RPMI8226 (cell line): Measurements from ENCODE around the gene ICAM1.
A peak's percentile ranks its signal among the peaks of the same experiment; 100 is the strongest.

Source experiments
- DNase-seq: peaks from one replicate; pipeline ENCODE4 v3.0.0-alpha.2; 2015

Gene ICAM1

DNA sequence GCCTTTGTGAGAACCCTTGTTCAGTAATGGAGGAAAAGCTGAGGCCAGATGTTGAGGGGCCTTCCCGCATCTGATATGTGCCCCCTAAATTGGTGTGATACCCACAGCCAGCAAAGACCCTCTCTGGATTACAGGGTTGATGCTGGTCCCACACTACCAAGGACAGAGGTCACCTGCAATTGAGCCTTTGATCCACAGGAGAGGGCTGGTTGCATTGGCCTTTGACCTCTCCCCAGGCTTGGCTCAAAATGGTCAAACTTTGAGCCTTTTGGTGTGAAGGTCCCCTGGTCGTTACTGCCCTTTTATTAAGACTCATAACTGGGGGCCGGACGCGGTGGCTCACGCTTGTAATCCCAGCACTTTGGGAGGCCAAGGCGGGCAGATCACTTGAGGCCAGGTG is 27.3 kb upstream of the ICAM1 start:
- no peak for DNase-seq

DNA sequence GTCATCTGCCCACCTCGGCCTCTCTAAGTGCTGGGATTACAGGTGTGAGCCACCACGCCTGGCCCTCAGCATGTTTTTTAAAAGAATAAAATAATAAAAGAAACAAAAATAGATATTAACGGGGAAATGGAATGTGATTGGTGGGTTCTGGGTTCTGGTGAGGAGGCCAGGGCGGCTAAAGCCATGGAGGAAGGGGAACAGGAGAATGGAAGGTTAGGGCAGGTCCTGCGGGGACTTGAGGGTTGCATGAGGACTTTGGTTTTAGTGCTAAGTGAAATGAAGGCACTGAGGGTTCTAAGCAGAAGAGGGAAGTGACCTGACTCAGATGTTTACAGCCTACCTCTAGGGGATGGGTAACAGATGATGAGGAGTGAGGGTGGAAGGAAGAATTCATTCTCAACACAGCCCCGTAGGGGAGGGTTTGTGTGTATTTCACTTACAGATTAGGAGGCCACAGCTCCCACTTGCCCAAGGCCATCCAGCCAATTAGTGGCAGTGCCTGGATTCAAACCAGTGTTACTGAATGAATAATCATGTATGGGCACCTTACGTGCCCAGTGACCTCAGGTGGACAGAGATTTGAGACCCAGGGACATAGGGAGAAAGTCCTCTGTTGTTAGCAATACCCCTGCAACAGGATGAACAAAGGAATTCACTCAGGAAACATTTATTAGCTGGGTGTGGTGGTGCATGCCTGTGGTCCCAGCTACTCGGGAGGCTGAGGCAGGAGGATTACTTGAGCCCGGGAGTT is 25.6 kb upstream of the ICAM1 start:
- no peak for DNase-seq

DNA sequence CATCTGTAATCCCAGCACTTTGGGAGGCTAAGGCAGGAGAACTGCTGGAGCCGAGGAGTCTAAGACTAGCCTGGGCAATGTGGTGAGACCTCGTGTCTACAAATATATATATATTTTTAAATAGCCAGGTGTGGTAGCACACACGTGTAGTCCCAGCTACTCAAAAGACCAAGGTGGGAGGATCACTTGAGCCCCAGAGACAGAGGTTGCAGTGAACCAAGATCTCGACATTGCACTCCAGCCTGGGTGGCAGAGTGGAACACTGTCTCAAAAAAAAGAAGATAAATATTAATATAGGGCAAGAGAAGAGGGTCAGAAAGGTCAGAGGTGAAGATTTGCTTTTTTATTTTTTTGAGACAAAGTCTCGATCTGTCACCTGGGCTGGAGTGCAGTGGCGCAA is 24.4 kb upstream of the ICAM1 start:
- no peak for DNase-seq

DNA sequence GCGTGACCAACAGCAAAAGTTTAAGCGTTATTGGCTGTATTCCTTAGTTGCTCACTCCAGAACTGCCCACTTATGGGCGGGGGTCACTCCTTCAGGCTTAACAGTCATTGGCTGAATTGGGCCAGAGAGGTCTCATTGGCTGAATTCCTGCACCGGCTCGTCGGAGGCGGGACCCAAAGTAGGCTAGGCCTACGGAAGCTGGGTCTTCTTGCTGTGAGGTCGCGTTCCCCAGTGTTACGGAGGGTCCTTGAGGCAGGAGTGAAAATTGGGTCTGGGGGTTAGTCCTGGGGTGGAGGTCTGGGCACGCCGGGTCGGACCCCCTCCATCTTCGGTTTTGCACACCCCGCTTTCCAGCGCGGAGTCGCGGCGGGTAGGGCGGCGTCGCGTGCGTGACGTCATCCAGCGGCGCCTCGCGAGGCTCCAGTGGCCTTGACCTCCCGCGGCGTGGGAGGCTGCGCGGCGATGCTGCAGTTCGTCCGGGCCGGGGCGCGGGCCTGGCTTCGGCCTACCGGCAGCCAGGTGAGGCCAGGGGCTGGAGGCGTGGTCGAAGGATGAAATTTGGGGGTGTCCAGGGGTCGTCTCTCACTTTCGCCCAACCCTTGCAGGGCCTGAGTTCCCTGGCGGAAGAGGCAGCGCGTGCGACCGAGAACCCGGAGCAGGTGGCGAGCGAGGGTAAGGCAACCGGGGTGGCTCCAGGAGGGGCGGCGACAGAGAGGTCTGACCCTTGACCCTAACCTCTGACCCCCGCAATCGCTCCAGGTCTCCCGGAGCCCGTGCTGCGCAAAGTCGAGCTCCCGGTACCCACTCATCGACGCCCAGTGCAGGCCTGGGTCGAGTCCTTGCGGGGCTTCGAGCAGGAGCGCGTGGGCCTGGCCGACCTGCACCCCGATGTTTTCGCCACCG is 18.9 kb upstream of the ICAM1 start, which contains the start of gene MRPL4:
Gene MRPL4 (plus strand): TSS at position 423 of the 903 bp plus-strand sequence. CDS start 40 bp downstream, at position 463.
- DNase-seq = peak; percentile 99

DNA sequence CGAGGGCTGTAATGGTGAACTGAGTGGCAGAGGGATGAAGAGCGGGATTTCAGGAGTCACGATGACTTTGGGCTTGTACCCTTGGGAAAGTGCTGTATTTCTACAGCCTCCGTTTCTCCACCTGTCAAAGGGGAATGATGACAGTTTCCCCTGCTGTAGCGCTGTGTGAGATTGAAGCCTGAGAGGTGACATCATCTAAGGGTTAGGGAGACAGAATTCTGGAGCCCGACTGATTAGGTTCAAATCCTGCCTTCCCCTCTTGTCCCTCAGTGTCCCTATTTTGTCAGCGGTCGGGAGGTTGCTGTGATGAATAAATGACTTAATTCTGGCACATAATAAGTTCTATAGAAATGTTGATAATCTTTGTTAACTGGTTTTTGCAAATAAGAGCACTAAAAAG is 18.2 kb upstream of the ICAM1 start:
- no peak for DNase-seq

DNA sequence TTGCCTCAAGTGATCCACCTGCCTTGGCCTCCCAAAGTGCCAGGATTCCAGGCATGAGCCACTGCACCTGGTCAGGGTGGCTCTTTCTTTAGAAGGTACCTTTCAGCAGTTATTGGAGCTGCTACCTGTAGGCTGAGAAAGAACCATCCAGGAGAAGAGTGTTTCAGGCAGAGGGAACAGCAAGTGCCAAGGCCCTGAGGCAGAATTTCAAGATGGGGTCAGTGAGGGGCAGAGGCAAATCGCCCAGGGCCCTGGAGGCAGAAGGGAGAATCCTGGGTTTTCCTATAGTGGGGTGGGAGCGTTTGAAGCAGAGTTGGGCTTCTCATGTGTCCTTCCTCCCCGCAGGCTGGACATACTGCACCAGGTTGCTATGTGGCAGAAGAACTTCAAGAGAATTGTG is 16.7 kb upstream of the ICAM1 start:
- no peak for DNase-seq

DNA sequence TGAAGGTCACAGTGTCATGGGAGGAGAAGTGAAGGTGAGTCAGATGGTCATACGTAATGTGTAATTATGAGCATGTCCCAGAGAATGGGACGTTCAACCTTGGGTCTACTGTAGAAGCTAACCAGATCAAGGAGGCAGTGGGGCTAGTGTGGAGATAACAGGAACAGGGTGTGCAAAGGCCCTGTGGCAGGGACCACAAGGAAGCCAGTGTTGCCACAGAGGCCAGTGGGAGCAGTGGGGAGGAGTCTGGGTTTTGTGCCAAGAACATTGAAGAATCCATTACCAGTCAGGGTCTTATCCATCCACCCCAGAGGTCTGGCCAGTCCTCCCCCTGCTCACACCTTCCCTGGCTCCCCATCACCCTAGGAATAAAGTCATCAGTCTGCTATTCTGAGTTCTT is 15.6 kb upstream of the ICAM1 start:
- DNase-seq = no peak

DNA sequence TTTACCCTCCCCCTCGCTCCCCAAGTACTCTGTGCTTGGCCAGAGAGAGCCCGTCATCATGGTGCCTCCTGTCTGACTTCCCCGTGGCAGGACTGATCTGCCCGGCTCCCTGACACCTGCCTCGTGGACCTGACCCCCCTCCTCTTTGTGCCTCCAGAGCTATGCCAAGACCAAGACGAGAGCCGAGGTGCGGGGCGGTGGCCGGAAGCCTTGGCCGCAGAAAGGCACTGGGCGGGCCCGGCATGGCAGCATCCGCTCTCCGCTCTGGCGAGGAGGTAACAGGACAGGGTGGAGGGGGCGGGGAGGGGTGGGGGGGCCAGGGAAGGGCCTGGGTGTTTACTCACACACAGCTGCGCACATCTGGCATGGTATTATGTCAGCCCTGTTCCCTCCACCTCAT is 14.4 kb upstream of the ICAM1 start:
- DNase-seq = no peak

DNA sequence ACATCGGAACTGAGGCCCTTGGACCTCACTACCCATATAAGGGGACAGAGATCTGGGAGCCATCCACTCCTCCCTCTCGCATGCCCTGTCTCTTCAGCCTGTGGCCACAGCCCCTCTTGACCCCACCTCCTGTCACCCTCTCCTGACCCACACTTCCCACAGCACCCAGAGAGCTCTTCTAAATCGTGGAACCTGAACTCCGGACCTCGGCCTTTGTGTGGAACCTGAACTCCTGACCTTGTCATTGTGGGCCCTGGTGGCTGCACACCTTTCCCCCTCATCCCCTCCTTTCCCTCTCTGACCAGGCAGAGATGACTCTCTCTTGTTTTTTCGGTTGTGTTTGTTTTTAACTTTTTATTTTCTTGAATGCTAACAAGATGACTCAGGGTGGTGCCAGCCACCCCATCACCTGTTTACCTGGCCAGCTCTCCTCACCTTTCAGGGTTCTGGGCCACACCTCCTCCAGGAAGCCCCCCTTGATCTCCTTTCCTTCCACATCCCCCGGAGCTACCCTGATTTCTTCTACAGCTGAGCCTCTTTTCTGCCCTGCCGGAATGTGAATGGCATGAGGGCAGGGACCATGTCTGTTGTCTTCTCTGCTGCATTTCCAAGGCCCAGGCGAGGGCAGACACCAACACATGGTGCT is 13.8 kb upstream of the ICAM1 start:
- DNase-seq = no peak

DNA sequence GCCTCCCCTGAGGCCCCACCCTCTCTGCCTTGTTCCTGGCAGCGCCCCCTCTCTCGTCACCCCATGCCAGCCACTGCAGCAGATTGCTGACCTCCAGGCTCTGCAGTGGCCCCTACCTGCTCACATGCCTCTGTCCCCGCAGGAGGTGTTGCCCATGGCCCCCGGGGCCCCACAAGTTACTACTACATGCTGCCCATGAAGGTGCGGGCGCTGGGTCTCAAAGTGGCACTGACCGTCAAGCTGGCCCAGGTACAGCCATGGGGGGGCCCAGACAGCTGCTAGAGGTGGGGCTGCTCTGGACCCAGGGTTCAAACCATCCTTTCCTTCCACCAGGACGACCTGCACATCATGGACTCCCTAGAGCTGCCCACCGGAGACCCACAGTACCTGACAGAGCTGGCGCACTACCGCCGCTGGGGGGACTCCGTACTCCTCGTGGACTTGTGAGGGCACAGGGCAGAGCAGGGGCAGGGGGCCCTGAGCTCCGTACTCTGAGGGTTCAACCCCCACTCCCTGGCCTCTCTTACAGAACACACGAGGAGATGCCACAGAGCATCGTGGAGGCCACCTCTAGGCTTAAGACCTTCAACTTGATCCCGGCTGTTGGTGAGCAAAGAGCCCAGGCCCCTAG is 12.7 kb upstream of the ICAM1 start:
- DNase-seq = no peak

DNA sequence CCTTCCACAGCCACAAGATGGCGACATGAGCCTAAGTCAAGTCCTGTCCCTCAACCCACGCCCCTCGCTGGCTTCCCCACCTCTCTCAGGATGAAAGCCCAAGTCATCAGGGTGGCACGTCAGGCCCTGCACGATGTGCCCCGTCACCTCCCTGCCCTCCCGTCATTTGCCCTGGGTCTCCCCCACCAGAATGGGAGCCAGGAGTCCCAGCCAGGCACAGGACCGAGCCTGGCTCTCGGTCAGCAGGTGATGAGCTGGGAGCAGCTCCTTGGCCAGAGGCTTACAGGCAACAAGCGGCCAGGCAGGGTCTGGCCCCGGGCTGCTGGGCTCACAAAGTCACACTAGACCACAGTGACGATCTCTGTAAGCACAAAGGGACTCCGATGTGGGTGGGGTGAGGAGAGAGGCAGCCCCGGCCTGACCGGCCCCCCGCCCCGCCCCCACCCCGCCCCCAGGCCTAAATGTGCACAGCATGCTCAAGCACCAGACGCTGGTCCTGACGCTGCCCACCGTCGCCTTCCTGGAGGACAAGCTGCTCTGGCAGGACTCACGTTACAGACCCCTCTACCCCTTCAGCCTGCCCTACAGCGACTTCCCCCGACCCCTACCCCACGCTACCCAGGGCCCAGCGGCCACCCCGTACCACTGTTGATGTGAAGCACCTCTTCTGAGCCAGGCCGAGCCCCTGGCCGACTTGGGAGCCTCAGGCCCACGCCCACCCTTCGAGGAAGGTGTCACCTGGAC is 11.6 kb upstream of the ICAM1 start:
- peak; percentile 89 for DNase-seq

DNA sequence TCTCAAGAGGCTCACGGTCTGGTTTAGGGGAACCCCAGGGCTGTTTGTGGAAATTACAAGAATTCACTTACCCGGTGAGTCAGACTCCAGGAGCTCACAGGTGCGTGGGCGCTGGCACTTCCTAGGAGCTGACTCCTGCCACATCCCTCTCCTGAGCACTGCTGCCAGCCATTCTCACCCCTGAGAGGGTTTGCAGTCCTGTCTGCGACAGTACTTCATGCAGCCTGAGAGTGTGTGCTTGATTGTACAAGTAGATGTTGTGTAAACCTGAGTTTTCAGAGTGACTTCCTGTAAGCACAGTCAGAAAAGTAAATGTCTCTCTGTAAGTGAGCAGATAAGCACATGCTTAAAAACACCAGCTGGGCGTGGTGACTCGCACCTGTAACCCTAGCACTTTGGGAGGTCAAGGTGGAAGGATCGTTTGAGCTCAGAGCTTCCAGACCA is 10.8 kb upstream of the ICAM1 start:
- DNase-seq = no peak

DNA sequence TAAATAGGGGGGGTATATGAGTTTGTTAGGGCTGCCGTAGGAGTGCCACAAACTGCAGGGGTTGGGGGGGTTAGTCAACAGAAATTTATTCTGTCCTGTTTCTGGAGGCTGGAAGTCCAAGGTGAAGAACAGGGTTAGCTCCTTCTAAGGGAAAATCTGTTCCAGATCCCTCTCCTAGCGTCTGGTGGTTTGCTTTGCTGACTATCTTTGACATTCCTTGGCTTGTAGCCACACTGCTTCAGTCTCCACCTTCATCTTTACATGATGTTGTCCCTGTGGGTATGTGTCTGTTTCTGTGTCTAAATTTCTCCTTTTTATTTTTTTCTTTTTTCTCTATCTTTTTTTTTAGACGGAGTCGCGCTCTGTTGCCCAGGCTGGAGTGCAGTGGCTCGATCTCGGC is 8.1 kb upstream of the ICAM1 start:
- no peak for DNase-seq

DNA sequence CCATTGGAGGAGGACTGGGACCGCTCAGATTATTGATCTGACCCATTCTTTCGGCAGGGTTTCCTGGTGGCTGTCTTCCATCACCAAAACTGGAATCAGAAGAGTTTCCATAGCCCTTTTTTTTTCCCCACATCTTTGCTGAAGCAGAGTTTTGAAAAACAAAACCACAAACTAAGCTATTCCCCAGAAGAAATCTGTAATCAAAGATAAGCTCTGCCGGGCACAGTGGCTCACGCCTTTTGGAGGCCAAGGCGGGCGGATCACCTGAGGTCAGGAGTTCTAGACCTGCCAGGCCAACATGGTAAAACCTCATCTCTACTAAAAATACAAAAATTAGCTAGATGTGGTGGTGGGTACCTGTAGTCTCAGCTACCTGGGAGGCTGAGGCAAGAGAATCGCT is 4.2 kb upstream of the ICAM1 start:
- DNase-seq = no peak

DNA sequence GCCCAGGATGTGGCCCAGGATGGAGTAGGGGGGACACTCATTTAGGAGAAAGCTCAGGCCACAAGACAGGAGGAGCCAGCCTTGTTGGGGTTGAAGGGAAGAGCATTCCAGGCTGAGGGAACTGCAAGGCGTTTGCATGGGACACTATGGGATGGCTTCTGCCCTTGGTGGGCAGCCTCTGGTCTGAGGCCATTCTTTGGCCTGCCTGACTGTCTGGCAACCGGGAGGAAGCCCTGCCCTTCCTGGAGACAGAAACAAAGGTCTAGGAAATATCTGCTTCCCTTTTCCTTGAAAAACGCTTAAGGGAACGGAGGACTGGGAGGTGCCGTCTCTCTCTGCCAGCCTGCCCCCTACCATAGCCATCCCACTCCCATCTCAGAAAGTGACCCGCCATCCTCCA is 2.8 kb upstream of the ICAM1 start:
- peak; percentile 1 for DNase-seq

DNA sequence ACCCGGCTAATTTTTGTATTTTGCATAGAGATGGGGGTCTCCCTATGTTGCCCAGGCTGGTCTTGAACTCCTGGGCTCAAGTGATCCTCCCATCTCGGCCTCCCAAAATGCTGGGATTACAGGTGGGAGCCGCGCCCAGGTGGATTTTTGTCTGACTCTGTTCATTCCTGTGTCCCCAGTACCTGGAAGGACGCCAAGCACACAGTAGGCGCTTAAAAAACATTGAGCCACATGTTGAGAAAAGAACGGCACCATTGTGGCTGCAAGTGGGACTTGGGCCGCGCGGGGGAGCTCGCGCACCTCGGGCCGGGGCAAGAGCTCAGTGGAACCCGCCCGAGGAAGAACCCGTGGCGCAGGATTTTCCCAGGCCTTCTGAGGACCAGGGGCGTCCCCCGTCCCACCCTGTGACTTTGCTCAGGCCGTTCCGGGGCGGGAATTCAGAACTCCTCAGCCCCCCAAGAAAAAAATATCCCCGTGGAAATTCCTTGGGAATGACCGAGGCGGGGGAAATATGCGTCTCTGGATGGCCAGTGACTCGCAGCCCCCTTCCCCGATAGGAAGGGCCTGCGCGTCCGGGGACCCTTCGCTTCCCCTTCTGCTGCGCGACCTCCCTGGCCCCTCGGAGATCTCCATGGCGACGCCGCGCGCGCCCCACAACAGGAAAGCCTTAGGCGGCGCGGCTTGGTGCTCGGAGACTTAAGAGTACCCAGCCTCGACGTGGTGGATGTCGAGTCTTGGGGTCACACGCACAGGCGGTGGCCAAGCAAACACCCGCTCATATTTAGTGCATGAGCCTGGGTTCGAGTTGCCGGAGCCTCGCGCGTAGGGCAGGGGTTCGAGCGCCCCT is 1.4 kb upstream of the ICAM1 start:
- DNase-seq = peak; percentile 85

DNA sequence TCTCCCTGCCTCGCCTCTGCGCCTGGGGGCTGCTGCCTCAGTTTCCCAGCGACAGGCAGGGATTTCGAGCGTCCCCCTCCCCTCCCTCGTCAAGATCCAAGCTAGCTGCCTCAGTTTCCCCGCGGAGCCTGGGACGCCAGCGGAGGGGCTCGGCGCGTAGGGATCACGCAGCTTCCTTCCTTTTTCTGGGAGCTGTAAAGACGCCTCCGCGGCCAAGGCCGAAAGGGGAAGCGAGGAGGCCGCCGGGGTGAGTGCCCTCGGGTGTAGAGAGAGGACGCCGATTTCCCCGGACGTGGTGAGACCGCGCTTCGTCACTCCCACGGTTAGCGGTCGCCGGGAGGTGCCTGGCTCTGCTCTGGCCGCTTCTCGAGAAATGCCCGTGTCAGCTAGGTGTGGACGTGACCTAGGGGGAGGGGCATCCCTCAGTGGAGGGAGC is 722 bp upstream of the ICAM1 start:
- DNase-seq = peak; percentile 89

DNA sequence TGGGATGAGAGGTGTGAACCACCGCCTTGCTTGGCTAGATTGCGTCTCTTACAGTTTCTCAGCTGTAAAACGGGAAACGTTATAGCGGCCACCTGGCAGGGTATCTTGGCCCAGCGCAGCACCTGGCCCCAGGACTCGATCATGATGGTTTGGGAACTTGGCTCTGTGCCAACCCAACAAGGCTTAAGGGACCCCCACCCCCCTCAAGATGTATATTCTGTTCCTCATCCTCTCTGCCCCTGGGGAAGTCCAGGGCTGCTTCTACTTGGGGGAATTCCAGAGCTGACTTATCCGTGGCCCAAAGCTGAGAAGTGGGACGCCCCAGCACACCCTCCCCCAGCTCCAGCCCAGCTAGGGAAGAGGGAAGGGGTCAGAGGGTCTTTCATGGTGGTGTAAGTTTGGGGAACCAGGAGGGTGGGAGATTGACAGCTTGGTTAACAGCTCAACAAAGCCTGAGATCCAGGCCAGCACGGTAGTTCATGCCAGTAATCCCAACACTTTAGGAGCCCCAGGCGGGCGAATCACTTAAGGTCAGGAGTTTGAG is 695 bp downstream of the ICAM1 start:
- DNase-seq = peak; percentile 91

DNA sequence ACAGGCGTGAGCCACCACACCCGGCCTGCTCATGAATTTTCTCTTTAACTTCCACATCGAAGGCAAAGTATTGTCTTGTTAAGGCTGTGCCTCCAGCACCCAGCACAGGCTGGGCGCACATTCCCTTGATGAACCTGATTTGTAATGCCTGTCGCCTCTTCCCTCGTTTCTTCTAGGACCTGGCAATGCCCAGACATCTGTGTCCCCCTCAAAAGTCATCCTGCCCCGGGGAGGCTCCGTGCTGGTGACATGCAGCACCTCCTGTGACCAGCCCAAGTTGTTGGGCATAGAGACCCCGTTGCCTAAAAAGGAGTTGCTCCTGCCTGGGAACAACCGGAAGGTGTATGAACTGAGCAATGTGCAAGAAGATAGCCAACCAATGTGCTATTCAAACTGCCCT is 3.7 kb downstream of the ICAM1 start:
- peak; percentile 20 for DNase-seq

DNA sequence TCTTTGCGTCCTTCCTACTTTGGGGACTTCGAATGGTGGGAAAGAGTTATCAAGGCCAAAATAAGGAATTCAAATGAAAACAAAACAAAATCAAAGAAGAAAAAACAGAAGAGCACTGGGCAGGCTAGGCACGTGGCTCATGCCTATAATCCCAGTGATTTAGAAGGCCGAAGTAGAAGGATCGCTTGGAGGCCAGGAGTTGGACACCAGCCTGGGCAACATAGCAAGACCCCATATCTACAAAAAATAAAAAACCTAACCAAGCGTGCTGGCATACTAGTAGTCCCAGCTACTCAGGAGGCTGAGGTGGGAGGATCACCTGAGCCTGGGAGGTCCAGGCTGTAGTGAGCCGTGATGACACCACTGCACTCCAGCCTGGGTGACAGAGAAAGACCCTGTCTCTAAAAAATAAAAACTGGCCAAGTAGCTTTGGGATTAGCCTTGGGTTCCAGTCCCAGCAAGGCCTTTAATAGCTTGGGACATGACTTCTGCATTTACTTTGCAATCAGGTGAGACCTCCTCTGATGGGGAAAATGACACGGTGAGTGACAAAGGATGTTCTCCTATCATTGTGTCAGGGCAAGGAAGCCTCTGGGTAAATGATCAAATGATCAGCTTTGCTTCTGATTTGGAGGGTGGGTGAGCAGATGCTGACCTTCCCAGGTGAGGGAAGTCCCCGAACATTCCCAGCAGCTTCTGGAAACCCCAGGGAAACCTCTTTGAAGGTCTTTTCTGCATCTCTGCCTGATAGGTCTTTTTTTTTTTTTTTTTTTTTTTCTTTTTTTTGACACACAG is 7.1 kb downstream of the ICAM1 start:
- no peak for DNase-seq
